ENCODE results near the gene RARG. TPM values are rescaled to one million over a fixed set of nuclear protein-coding genes. Genes with fewer than 3 reads are reported as not detected.

Gene RARG
- total and polyA plus RNA-seq, 2 of the 8 experiments (the other 6 are each of a cell fraction or from before 2014, with no cell fraction given), result 68.6 to 68.9 TPM

- TF ChIP-seq E2F6 (IDR thresholded peaks at IDR 0.05) (no peak), SUZ12 (IDR thresholded peaks at IDR 0.05; ENCODE audit: low read length) (no peak), BACH1 (IDR thresholded peaks at IDR 0.05; ENCODE audit: low read length) (no peak), ATF2 (IDR thresholded peaks at IDR 0.05; ENCODE audit: low read length) (no peak), NANOG (IDR thresholded peaks at IDR 0.05; ENCODE audit: insufficient read depth, low read depth, low read length, poor library complexity, severe bottlenecking) (no peak), SRF (IDR thresholded peaks at IDR 0.05; ENCODE audit: low read depth, low read length) (no peak), ASH2L (IDR thresholded peaks at IDR 0.05; ENCODE audit: low read length) (no peak)
These were observed 36.9 kb upstream of the RARG start (continued) for GRCh38 chr12:53268630-53269562.
